Activated naive CD4-positive, alpha-beta T cell treated with anti-CD3 and anti-CD28 coated beads, Interleukin-2, amount 50 U/mL, for 24 hours (primary cell): ENCODE measurements around the gene RGS3.
A peak's percentile ranks its signal among the peaks of the same experiment; 100 is the strongest.

ENCODE experiments used
- H3K27ac Mint-ChIP-seq: one replicate; pipeline ENCODE4 v1.8.0; 2021; ENCODE audit warnings: mild to moderate bottlenecking, mixed read lengths
- H3K27me3 Mint-ChIP-seq: one replicate; pipeline ENCODE4 v1.8.0; 2021; ENCODE audit warnings: mixed read lengths
- H3K36me3 Mint-ChIP-seq: one replicate; pipeline ENCODE4 v1.8.0; 2021; ENCODE audit warnings: mixed read lengths
- H3K4me1 Mint-ChIP-seq: one replicate; pipeline ENCODE4 v1.8.0; 2021; ENCODE audit warnings: mixed read lengths
- H3K4me3 Mint-ChIP-seq: one replicate; pipeline ENCODE4 v1.8.0; 2021; ENCODE audit warnings: mild to moderate bottlenecking, mixed read lengths
- H3K9me3 Mint-ChIP-seq: one replicate; pipeline ENCODE4 v1.8.0; 2021; ENCODE audit warnings: mixed read lengths

RGS3 gene

GRCh38 chr9:113580954-113581311, 117.4 kb downstream of the RGS3 start:
- Mint-ChIP-seq H3K27ac (peak overlapping the region; percentile 96), H3K4me3 (peak overlapping the region; percentile 88), H3K36me3 (peaks cover 6% of the 10 kb centered on the region), H3K27me3 (no peaks in the 10 kb centered on the region), H3K9me3 (no peaks in the 10 kb centered on the region), H3K4me1 (peaks cover 84% of the 10 kb centered on the region)

DNA sequence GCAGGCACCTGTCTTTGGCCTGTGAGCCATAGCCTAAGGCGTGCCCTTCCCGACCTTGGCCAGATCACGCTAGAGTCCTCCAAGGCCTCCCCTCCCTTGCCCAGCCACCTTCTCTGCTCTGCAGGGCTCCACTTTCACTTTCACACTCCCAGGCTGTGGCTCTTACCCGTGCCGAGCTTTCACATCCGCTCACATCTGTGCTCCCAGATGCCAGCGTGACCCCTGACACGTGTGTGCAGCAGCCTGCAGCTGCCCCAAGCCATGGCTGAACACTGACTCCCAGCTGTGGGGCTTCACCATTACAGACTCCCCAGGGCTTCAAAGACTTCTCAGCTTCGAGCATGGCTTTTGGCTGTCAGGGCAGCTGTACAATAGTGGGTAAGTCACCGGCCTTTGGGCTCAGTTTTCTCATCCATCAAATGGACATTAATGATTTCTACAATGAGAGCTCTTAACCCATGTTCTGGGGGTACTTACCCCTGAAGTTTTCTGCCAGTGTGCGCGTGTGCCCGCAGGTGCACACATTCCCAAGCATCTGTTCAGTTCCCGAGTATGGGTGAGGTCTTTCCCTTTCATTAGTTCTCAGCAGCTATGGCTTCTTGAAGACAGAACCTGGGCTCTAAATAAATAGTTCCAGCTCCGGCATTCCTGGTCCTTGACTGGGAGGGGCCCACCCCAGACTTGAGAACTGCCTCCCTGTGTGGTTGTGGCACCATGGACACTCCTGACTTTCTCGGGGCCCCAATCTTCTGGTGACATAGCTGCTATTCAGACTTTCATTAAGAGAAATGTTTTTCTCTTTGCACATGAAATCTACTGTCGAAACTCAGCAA, 118.6 kb downstream of the RGS3 start:
- Mint-ChIP-seq H3K36me3 (peaks cover 6% of the 10 kb centered on the region), H3K27ac (peak overlapping the region; percentile 96), H3K9me3 (no peaks in the 10 kb centered on the region), H3K4me3 (peak overlapping the region; percentile 88), H3K27me3 (no peaks in the 10 kb centered on the region), H3K4me1 (peaks cover 88% of the 10 kb centered on the region)

GRCh38 chr9:113582698-113583200, 119.2 kb downstream of the RGS3 start:
- Mint-ChIP-seq H3K27me3 (no peaks in the 10 kb centered on the region), H3K36me3 (peaks cover 6% of the 10 kb centered on the region), H3K4me1 (peaks cover 82% of the 10 kb centered on the region), H3K27ac (peak overlapping the region; percentile 96), H3K9me3 (no peaks in the 10 kb centered on the region), H3K4me3 (peak overlapping the region; percentile 57)

DNA sequence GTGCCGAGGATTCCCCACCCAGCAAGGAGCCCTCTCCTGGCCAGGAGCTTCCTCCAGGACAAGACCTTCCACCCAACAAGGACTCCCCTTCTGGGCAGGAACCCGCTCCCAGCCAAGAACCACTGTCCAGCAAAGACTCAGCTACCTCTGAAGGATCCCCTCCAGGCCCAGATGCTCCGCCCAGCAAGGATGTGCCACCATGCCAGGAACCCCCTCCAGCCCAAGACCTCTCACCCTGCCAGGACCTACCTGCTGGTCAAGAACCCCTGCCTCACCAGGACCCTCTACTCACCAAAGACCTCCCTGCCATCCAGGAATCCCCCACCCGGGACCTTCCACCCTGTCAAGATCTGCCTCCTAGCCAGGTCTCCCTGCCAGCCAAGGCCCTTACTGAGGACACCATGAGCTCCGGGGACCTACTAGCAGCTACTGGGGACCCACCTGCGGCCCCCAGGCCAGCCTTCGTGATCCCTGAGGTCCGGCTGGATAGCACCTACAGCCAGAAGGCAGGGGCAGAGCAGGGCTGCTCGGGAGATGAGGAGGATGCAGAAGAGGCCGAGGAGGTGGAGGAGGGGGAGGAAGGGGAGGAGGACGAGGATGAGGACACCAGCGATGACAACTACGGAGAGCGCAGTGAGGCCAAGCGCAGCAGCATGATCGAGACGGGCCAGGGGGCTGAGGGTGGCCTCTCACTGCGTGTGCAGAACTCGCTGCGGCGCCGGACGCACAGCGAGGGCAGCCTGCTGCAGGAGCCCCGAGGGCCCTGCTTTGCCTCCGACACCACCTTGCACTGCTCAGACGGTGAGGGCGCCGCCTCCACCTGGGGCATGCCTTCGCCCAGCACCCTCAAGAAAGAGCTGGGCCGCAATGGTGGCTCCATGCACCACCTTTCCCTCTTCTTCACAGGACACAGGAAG, 120.2 kb downstream of the RGS3 start:
- Mint-ChIP-seq H3K27me3 (no peaks in the 10 kb centered on the region), H3K36me3 (peaks cover 6% of the 10 kb centered on the region), H3K9me3 (no peaks in the 10 kb centered on the region), H3K4me3 (no peak overlapping the region), H3K4me1 (peaks cover 79% of the 10 kb centered on the region), H3K27ac (peak overlapping the region; percentile 79)

GRCh38 chr9:113584428-113585084, 121.0 kb downstream of the RGS3 start:
- H3K36me3 Mint-ChIP-seq = peaks cover 6% of the 10 kb centered on the region
- H3K4me1 Mint-ChIP-seq = peaks cover 76% of the 10 kb centered on the region
- H3K27ac Mint-ChIP-seq = peak overlapping the region; percentile 38
- no peak overlapping the region for H3K4me3 Mint-ChIP-seq
- no peaks in the 10 kb centered on the region for H3K27me3 Mint-ChIP-seq
- no peaks in the 10 kb centered on the region for H3K9me3 Mint-ChIP-seq

DNA sequence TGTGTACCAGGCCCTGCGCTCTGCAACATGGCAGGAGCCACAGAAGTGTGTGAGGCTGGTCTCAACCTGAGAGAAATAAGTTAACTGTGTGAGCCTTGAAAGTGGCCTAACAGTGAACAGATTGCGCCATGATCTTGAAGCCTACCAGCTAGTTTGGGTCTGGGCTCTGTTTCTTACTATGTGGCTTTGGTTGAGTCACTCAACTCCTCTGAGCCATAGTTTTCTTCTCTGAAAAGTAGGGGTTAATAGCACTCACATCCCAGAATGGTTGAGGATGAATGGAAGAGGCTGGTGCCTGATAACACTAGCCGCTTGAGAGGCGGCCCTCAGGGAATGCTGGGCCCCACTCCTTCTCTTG, 121.5 kb downstream of the RGS3 start:
- peaks cover 76% of the 10 kb centered on the region for H3K4me1 Mint-ChIP-seq
- H3K27ac Mint-ChIP-seq = peak overlapping the region; percentile 38
- no peaks in the 10 kb centered on the region for H3K27me3 Mint-ChIP-seq
- H3K4me3 Mint-ChIP-seq = no peak overlapping the region
- peaks cover 6% of the 10 kb centered on the region for H3K36me3 Mint-ChIP-seq
- no peaks in the 10 kb centered on the region for H3K9me3 Mint-ChIP-seq

DNA sequence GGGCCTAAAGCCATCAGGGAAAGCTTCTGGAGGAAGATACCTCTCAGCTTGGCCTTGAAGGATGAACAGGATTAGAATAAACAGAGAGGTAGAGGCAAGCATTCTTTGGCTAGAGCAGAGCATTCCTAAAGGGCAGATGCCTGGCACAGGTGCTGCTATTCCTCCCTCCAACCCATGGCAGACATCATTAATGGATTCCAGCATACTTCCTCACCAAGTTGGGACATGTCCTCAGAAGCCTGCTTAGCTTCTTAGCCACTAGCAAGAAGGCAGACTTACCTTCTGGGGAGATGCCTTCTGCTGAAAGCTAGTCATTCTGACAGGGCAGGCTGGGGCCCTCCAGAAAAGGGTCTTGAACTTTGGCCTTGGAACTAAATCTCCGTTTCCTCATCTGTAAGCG, 122.0 kb downstream of the RGS3 start:
- Mint-ChIP-seq H3K9me3 (no peaks in the 10 kb centered on the region), H3K27ac (peak overlapping the region; percentile 38), H3K36me3 (peaks cover 6% of the 10 kb centered on the region), H3K27me3 (no peaks in the 10 kb centered on the region), H3K4me3 (no peak overlapping the region), H3K4me1 (peaks cover 73% of the 10 kb centered on the region)

- peaks cover 8% of the 10 kb centered on the region for H3K36me3 Mint-ChIP-seq
- peak overlapping the region; percentile 51 for H3K27ac Mint-ChIP-seq
- peaks cover 56% of the 10 kb centered on the region for H3K4me1 Mint-ChIP-seq
- H3K4me3 Mint-ChIP-seq = no peak overlapping the region
- no peaks in the 10 kb centered on the region for H3K27me3 Mint-ChIP-seq
- H3K9me3 Mint-ChIP-seq = no peaks in the 10 kb centered on the region
These were observed 124.0 kb downstream of the RGS3 start for GRCh38 chr9:113587471-113588031.

GRCh38 chr9:113588242-113588810, 124.8 kb downstream of the RGS3 start:
- Mint-ChIP-seq H3K4me1 (peaks cover 54% of the 10 kb centered on the region), H3K9me3 (no peaks in the 10 kb centered on the region), H3K27ac (peak overlapping the region; percentile 51)

DNA sequence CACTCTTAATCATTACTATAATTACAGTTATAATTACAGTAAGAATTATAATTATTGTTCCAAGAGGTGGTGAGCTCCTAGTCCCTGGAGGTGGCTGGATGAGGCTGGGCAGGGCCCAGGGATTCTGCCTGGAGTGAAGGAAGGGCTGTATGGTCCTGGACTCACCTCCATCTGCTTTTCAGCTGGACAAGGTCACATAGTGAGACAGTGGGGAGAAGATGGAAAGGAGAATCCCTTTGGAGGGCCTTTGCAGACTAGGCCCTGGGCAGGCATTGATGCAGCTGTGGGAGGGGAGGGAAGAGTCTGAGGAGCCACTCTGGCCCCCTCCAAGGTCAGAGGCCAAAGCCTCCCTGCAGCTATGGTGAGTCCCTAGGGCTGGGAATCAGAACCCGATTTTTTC, 125.4 kb downstream of the RGS3 start:
- peaks cover 8% of the 10 kb centered on the region for H3K36me3 Mint-ChIP-seq
- no peak overlapping the region for H3K27ac Mint-ChIP-seq
- H3K27me3 Mint-ChIP-seq = no peaks in the 10 kb centered on the region
- H3K4me3 Mint-ChIP-seq = no peak overlapping the region
- no peaks in the 10 kb centered on the region for H3K9me3 Mint-ChIP-seq
- H3K4me1 Mint-ChIP-seq = peaks cover 49% of the 10 kb centered on the region

More at GRCh38 chr9:113588242-113588810, 124.8 kb downstream of the RGS3 start:
- peaks cover 8% of the 10 kb centered on the region for H3K36me3 Mint-ChIP-seq
- H3K27me3 Mint-ChIP-seq = no peaks in the 10 kb centered on the region
- no peak overlapping the region for H3K4me3 Mint-ChIP-seq

DNA sequence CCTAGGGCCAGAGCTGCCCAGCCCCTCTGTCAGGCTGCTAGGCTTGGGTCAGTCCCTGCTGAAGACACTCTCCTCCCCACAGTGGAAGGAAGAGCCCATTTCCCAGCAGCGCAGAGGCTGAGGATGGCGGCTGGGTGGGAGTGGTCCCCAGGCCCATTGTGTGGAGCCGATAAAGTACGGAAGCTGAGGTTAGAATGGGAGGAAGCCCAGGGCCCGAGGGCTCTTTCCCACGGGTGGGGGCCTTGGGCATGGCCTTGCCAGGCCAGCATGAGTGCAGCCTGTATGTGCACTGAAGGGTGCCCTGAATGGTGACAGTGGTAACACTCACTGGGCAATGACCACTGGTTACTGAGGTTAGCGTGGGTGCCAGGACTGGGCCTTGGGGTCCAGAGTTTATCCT, 125.9 kb downstream of the RGS3 start:
- no peak overlapping the region for H3K27ac Mint-ChIP-seq
- H3K4me1 Mint-ChIP-seq = peaks cover 49% of the 10 kb centered on the region
- H3K9me3 Mint-ChIP-seq = no peaks in the 10 kb centered on the region
- no peak overlapping the region for H3K4me3 Mint-ChIP-seq
- H3K36me3 Mint-ChIP-seq = peaks cover 8% of the 10 kb centered on the region
- no peaks in the 10 kb centered on the region for H3K27me3 Mint-ChIP-seq

GRCh38 chr9:113589890-113590289, 126.4 kb downstream of the RGS3 start:
- Mint-ChIP-seq H3K27ac (no peak overlapping the region), H3K27me3 (no peaks in the 10 kb centered on the region), H3K36me3 (peaks cover 8% of the 10 kb centered on the region), H3K4me3 (no peak overlapping the region), H3K9me3 (no peaks in the 10 kb centered on the region), H3K4me1 (peaks cover 48% of the 10 kb centered on the region)

DNA sequence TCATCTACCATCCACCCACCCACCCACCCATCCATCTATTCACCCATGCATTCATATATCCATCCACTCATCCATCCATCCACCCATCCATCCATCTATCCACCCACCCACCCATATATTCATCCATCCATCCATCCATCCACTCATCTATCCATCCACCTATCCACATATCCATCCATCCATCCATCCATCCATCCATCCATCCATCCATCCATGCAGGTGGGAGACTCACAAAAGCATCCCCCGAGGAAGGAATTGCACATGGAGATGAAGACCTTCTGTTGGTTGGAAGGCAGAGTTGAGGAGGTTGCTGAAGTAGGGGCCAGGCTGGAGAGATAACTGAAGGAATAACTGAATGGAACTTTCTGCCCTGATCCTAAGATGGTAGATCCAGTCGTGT, 126.9 kb downstream of the RGS3 start:
- Mint-ChIP-seq H3K9me3 (no peaks in the 10 kb centered on the region), H3K36me3 (peaks cover 8% of the 10 kb centered on the region), H3K27ac (no peak overlapping the region), H3K4me1 (peaks cover 43% of the 10 kb centered on the region), H3K27me3 (no peaks in the 10 kb centered on the region), H3K4me3 (no peak overlapping the region)

- H3K4me3 Mint-ChIP-seq = no peak overlapping the region
- no peaks in the 10 kb centered on the region for H3K27me3 Mint-ChIP-seq
- no peaks in the 10 kb centered on the region for H3K9me3 Mint-ChIP-seq
- H3K27ac Mint-ChIP-seq = peak overlapping the region; percentile 23
- H3K36me3 Mint-ChIP-seq = peaks cover 8% of the 10 kb centered on the region
- peaks cover 34% of the 10 kb centered on the region for H3K4me1 Mint-ChIP-seq
These were observed 127.7 kb downstream of the RGS3 start for GRCh38 chr9:113590991-113591898.
